Measurements from ENCODE around the gene SNU13. TPM values are rescaled to one million over a fixed set of nuclear protein-coding genes. Genes with fewer than 3 reads are reported as not detected.
"Not testable (repeated sequence)": the region's sequence is repeated elsewhere in the genome, so short reads cannot be mapped to it uniquely, and the experiment has no call there.

SNU13 gene
- total and polyA plus RNA-seq, 2 of the 4 experiments (the other 2 are of a cell fraction), result 122 to 185 TPM

- H3K23ac ChIP-seq (ENCODE audit: low read depth, low read length), result no peak overlapping the region
- H3K4me1 ChIP-seq (ENCODE audit: control insufficient read depth, insufficient read depth, low read length), result peaks cover 11% of the 10 kb centered on the region
- no peak overlapping the region for H3K9ac ChIP-seq (ENCODE audit: low read depth, low read length)
- intact Hi-C loops (cut with micrococcal nuclease) (no loop called here), in situ Hi-C loops (cut with MboI; ENCODE audit: low sequenced_read_pairs) (no loop called here), dilution Hi-C loops (cut with HindIII; ENCODE audit: low sequenced_read_pairs, unreplicated experiment) (no loop called here)
- H2AK9ac ChIP-seq (replicated peaks; ENCODE audit: low read depth, low read length, poor library complexity), result no peak overlapping the region
- H3K27ac ChIP-seq (ENCODE audit: insufficient read depth, low read length), result no peak overlapping the region
- H3K4me3 ChIP-seq (ENCODE audit: insufficient read depth, low read depth, low read length), result no peak overlapping the region
- no peak overlapping the region for H4K8ac ChIP-seq (ENCODE audit: low read depth in 2 of 2, low read length in 2 of 2)
- H2BK15ac ChIP-seq (ENCODE audit: low read depth, low read length), result no peak overlapping the region
- no peak overlapping the region for H3K4me2 ChIP-seq (ENCODE audit: low read depth, low read length)
- ATAC-seq (ENCODE audit: low read depth) (no peak), DNase-seq (no peak)
- TF ChIP-seq CTCF (conservative IDR thresholded peaks at IDR 0.05; ENCODE audit: low read depth, low read length), result 0 out of 2 replicates have a peak, but pooled peaks have one; percentile 7
- TF ChIP-seq, protein P1, sequence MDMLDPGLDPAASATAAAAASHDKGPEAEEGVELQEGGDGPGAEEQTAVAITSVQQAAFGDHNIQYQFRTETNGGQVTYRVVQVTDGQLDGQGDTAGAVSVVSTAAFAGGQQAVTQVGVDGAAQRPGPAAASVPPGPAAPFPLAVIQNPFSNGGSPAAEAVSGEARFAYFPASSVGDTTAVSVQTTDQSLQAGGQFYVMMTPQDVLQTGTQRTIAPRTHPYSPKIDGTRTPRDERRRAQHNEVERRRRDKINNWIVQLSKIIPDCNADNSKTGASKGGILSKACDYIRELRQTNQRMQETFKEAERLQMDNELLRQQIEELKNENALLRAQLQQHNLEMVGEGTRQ (IDR thresholded peaks at IDR 0.05; ENCODE audit: low read depth, low read length), result no peak
- H2BK120ac ChIP-seq (ENCODE audit: low read depth, low read length), result no peak overlapping the region
- no peak overlapping the region for H4K91ac ChIP-seq (ENCODE audit: insufficient read depth, low read depth, low read length)
- CTCF ChIA-PET, result interaction anchor here (0.8 kb wide), 1 partner anchor 17 kb away, joined by 3 read pairs; no protein-coding TSS in a partner anchor
- H3K4ac ChIP-seq (ENCODE audit: low read depth, low read length), result no peak overlapping the region
- H2BK20ac ChIP-seq (ENCODE audit: low read depth, low read length), result no peak overlapping the region
- no peak overlapping the region for H3K56ac ChIP-seq (ENCODE audit: extremely low read depth, insufficient read depth, low read length)
- peaks cover 17 to 68% of the 10 kb centered on the region in 2 experiments for H3K79me1 ChIP-seq (ENCODE audit: low read depth in 1 of 2, low read length in 2 of 2)
- H3K9me1 ChIP-seq (ENCODE audit: insufficient read depth, low read length), result peaks cover 20% of the 10 kb centered on the region
- H2BK5ac ChIP-seq (ENCODE audit: low read depth, low read length, poor library complexity, severe bottlenecking), result no peak overlapping the region
- no peaks in the 10 kb centered on the region for H3K9me3 ChIP-seq (ENCODE audit: control insufficient read depth, insufficient read depth, low read length)
- peaks cover 24% of the 10 kb centered on the region for H3K36me3 ChIP-seq (ENCODE audit: control insufficient read depth, insufficient read depth, low read length)
- 100% methylated on average over 1 of the region's 6 CpGs; no CpG with 5 or more reads in 1 of the 2 experiments for whole genome bisulfite sequencing, 2 experiments (ENCODE audit: extremely low coverage in 2 of 2, insufficient read length in 1 of 2)
- no peak overlapping the region for H2AK5ac ChIP-seq (ENCODE audit: low read depth, low read length)
- no peak overlapping the region for H3K18ac ChIP-seq (ENCODE audit: low read depth, low read length)
- peaks cover 5% of the 10 kb centered on the region for H4K20me1 ChIP-seq (ENCODE audit: insufficient read depth, low read length)
- H2AFZ ChIP-seq (replicated peaks; ENCODE audit: low read length, poor library complexity), result no peak overlapping the region
- no TSS peak for BruUV-seq (replicated peaks)
- H3K27me3 ChIP-seq (ENCODE audit: control insufficient read depth, insufficient read depth, low read length), result no peaks in the 10 kb centered on the region
- POLR2A ChIA-PET (ENCODE audit: unreplicated experiment), result no interaction called here
- H3K14ac ChIP-seq (replicated peaks; ENCODE audit: low read depth, low read length), result no peak overlapping the region
- H4K5ac ChIP-seq (ENCODE audit: low read depth, low read length), result no peak overlapping the region
Measured at GRCh38 chr22:41672780-41673509, 15.7 kb downstream of the SNU13 start.

- dilution Hi-C loops (cut with HindIII; ENCODE audit: low sequenced_read_pairs, unreplicated experiment); BruUV-seq (replicated peaks); H3K4ac ChIP-seq (ENCODE audit: low read depth, low read length); H4K5ac ChIP-seq (ENCODE audit: low read depth, low read length); H3K27me3 ChIP-seq (ENCODE audit: control insufficient read depth, insufficient read depth, low read length); intact Hi-C loops (cut with micrococcal nuclease); ATAC-seq (ENCODE audit: low read depth); H3K14ac ChIP-seq (replicated peaks; ENCODE audit: low read depth, low read length); DNase-seq; H4K8ac ChIP-seq (ENCODE audit: low read depth in 2 of 2, low read length in 2 of 2); H2BK120ac ChIP-seq (ENCODE audit: low read depth, low read length); H3K27ac ChIP-seq (ENCODE audit: insufficient read depth, low read length); POLR2A ChIA-PET (ENCODE audit: unreplicated experiment); H3K18ac ChIP-seq (ENCODE audit: low read depth, low read length); H2BK15ac ChIP-seq (ENCODE audit: low read depth, low read length); H2AK5ac ChIP-seq (ENCODE audit: low read depth, low read length); H2BK20ac ChIP-seq (ENCODE audit: low read depth, low read length); H2BK5ac ChIP-seq (ENCODE audit: low read depth, low read length, poor library complexity, severe bottlenecking); H4K91ac ChIP-seq (ENCODE audit: insufficient read depth, low read depth, low read length); H4K20me1 ChIP-seq (ENCODE audit: insufficient read depth, low read length); H3K9me3 ChIP-seq (ENCODE audit: control insufficient read depth, insufficient read depth, low read length); H3K9ac ChIP-seq (ENCODE audit: low read depth, low read length); H3K4me3 ChIP-seq (ENCODE audit: insufficient read depth, low read depth, low read length); H3K56ac ChIP-seq (ENCODE audit: extremely low read depth, insufficient read depth, low read length); in situ Hi-C loops (cut with MboI; ENCODE audit: low sequenced_read_pairs); H3K23ac ChIP-seq (ENCODE audit: low read depth, low read length); H2AK9ac ChIP-seq (replicated peaks; ENCODE audit: low read depth, low read length, poor library complexity); H2AFZ ChIP-seq (replicated peaks; ENCODE audit: low read length, poor library complexity); H3K4me2 ChIP-seq (ENCODE audit: low read depth, low read length): not testable (repeated sequence)
- 60% methylated on average over 2 of the region's 10 CpGs; no CpG with 5 or more reads in 1 of the 2 experiments for WGBS, 2 experiments (ENCODE audit: extremely low coverage in 2 of 2, insufficient read length in 1 of 2)
- CTCF ChIA-PET, result interaction anchor here (1.5 kb wide), 1 partner anchor 8 kb away, joined by 5 read pairs; no protein-coding TSS in a partner anchor
- H3K36me3 ChIP-seq (ENCODE audit: control insufficient read depth, insufficient read depth, low read length), result peaks cover 20% of the 10 kb centered on the region
- peaks cover 15% of the 10 kb centered on the region for H3K4me1 ChIP-seq (ENCODE audit: control insufficient read depth, insufficient read depth, low read length)
- H3K79me1 ChIP-seq (ENCODE audit: low read depth in 1 of 2, low read length in 2 of 2), result peaks cover 13 to 62% of the 10 kb centered on the region in 2 experiments
- peaks cover 23% of the 10 kb centered on the region for H3K9me1 ChIP-seq (ENCODE audit: insufficient read depth, low read length)
Measured at GRCh38 chr22:41672096-41672495, 16.6 kb downstream of the SNU13 start.

Measured in IMR-90 (cell line).